SK-N-MC (cell line): ENCODE results near the gene C3orf22.
A peak's percentile ranks its signal among the peaks of the same experiment; 100 is the strongest.

Experiments
- DNase-seq: peaks from one replicate; pipeline ENCODE4 v3.0.0-alpha.2; 2011; ENCODE audit warnings: low read depth, low spot score
- H3K27ac ChIP-seq: fragments of 200-600 bp; sonication (generic); 2 replicates; pipeline ENCODE4 v1.5.1; 2016; ENCODE audit warnings: mixed run types
- H3K36me3 ChIP-seq: fragments of 200-600 bp; sonication (generic); 2 replicates; pipeline ENCODE4 v1.6.1; 2017; ENCODE audit warnings: antibody characterized with exemption, low read length, mixed read lengths; ENCODE audit not compliant: insufficient read depth
- H3K4me3 ChIP-seq: fragments of 200-600 bp; sonication (generic); 2 replicates; pipeline ENCODE4 v1.5.1; 2016
- H3K9ac ChIP-seq: fragments of 200-600 bp; sonication (generic); 2 replicates; pipeline ENCODE4 v1.8.0; 2017; ENCODE audit warnings: mixed run types, mixed read lengths; ENCODE audit not compliant: insufficient read length
- H3K9me3 ChIP-seq: fragments of 200-600 bp; sonication (generic); 2 replicates; pipeline ENCODE4 v1.6.1; 2017; ENCODE audit warnings: low read depth, mild to moderate bottlenecking, antibody characterized with exemption, low read length, moderate library complexity, mixed read lengths
- EZH2 ChIP-seq: fragments of 200-600 bp; sonication (generic); IDR thresholded peaks from one replicate; pipeline ENCODE4 v1.6.1; 2017; ENCODE audit warnings: antibody characterized with exemption
- FOXP2 ChIP-seq: optimal IDR thresholded peaks from 2 replicates; pipeline ENCODE3; 2011; ENCODE audit warnings: mild to moderate bottlenecking, moderate library complexity; ENCODE audit not compliant: insufficient read depth; ENCODE audit errors: extremely low read length, control extremely low read depth
- POLR2AphosphoS5 ChIP-seq: IDR thresholded peaks from 2 replicates; pipeline ENCODE4 v1.6.1; 2012; ENCODE audit warnings: mild to moderate bottlenecking, low read depth, low read length, borderline replicate concordance

Gene C3orf22

GRCh38 chr3:126517986-126518778 is 40.5 kb downstream of the C3orf22 start:
- Histone ChIP-seq H3K9me3 (no peaks in the 10 kb centered on the region), H3K9ac (no peak overlapping the region), H3K36me3 (no peaks in the 10 kb centered on the region), H3K4me3 (no peak overlapping the region), H3K27ac (no peak overlapping the region)
- DNase-seq, result no peak
- TF ChIP-seq EZH2 (no peak), POLR2AphosphoS5 (no peak), FOXP2 (no peak)

- TF ChIP-seq FOXP2, result no peak
- no peak for TF ChIP-seq POLR2AphosphoS5
- no peak for TF ChIP-seq EZH2
- no peak for DNase-seq
- no peak within 1 kb of the TSS for H3K27ac ChIP-seq
- H3K9me3 ChIP-seq, result no peaks in the 10 kb centered on the region
- H3K4me3 ChIP-seq, result no peak within 1 kb of the TSS
- no peaks in the 10 kb centered on the region for H3K36me3 ChIP-seq
- H3K9ac ChIP-seq, result no peak within 1 kb of the TSS
Measured at GRCh38 chr3:126517291-126517951, 41.3 kb downstream of the C3orf22 start, which contains the start of gene UROC1. Gene UROC1 (minus strand): TSS chr3:126517773. CDS start chr3:126517719, 54 bp downstream.

- Histone ChIP-seq H3K27ac (no peak overlapping the region), H3K9me3 (no peaks in the 10 kb centered on the region), H3K4me3 (no peak overlapping the region), H3K36me3 (no peaks in the 10 kb centered on the region), H3K9ac (no peak overlapping the region)
- TF ChIP-seq FOXP2 (no peak), EZH2 (no peak), POLR2AphosphoS5 (no peak)
- DNase-seq, result no peak
Measured at GRCh38 chr3:126516936-126517290, 41.8 kb downstream of the C3orf22 start.

- Histone ChIP-seq H3K36me3 (no peaks in the 10 kb centered on the region), H3K9me3 (no peaks in the 10 kb centered on the region), H3K9ac (no peak overlapping the region), H3K27ac (no peak overlapping the region), H3K4me3 (no peak overlapping the region)
- DNase-seq, result no peak
- no peak for TF ChIP-seq FOXP2
- no peak for TF ChIP-seq POLR2AphosphoS5
- TF ChIP-seq EZH2, result no peak
Measured at GRCh38 chr3:126516152-126516935, 42.4 kb downstream of the C3orf22 start.

- no peaks in the 10 kb centered on the region for H3K9me3 ChIP-seq
- no peak overlapping the region for H3K9ac ChIP-seq
- H3K4me3 ChIP-seq, result no peak overlapping the region
- H3K27ac ChIP-seq, result no peak overlapping the region
- DNase-seq, result no peak
- no peaks in the 10 kb centered on the region for H3K36me3 ChIP-seq
- TF ChIP-seq EZH2, result no peak
- no peak for TF ChIP-seq FOXP2
- TF ChIP-seq POLR2AphosphoS5, result no peak
Measured at GRCh38 chr3:126515066-126515706, 43.5 kb downstream of the C3orf22 start.

GRCh38 chr3:126514161-126514560 is 44.6 kb downstream of the C3orf22 start:
- Histone ChIP-seq H3K9ac (no peak overlapping the region), H3K4me3 (no peak overlapping the region), H3K9me3 (no peaks in the 10 kb centered on the region), H3K27ac (no peak overlapping the region), H3K36me3 (no peaks in the 10 kb centered on the region)
- TF ChIP-seq FOXP2 (no peak), POLR2AphosphoS5 (no peak), EZH2 (no peak)
- DNase-seq, result no peak

- H3K9me3 ChIP-seq, result no peaks in the 10 kb centered on the region
- no peak for DNase-seq
- H3K9ac ChIP-seq, result no peak overlapping the region
- TF ChIP-seq POLR2AphosphoS5, result no peak
- no peak for TF ChIP-seq EZH2
- TF ChIP-seq FOXP2, result no peak
- H3K4me3 ChIP-seq, result no peak overlapping the region
- no peak overlapping the region for H3K27ac ChIP-seq
- no peaks in the 10 kb centered on the region for H3K36me3 ChIP-seq
Measured at GRCh38 chr3:126512916-126513650, 45.6 kb downstream of the C3orf22 start.

GRCh38 chr3:126512026-126512425 is 46.7 kb downstream of the C3orf22 start:
- TF ChIP-seq POLR2AphosphoS5 (no peak), FOXP2 (no peak), EZH2 (no peak)
- Histone ChIP-seq H3K36me3 (no peaks in the 10 kb centered on the region), H3K9me3 (no peaks in the 10 kb centered on the region), H3K4me3 (no peak overlapping the region), H3K9ac (peak overlapping the region; percentile 12), H3K27ac (peak overlapping the region; percentile 56)
- no peak for DNase-seq
